ENCODE results near the gene CCDC85C.

CCDC85C gene

GRCh38 chr14:99452968-99453367 lies 151.0 kb downstream of the CCDC85C start:
- no peak for DNase-seq (ENCODE audit: low read depth in 2 of 2, low spot score in 1 of 2)

- no peak for DNase-seq (ENCODE audit: low read depth in 2 of 2, low spot score in 1 of 2)
These were observed 152.8 kb downstream of the CCDC85C start for GRCh38 chr14:99451234-99451633.

GRCh38 chr14:99450266-99450665 lies 153.7 kb downstream of the CCDC85C start:
- no peak for DNase-seq (ENCODE audit: low read depth in 2 of 2, low spot score in 1 of 2)

Data from stimulated activated CD8-positive, alpha-beta memory T cell treated with anti-CD3 and anti-CD28 coated beads, Interleukin-4, amount 100 ng/mL, for 1 hour (primary cell).